RWPE1 (cell line): ENCODE data around the gene TCEAL1.
"Not testable (repeated sequence)": the region's sequence is repeated elsewhere in the genome, so short reads cannot be mapped to it uniquely, and the experiment has no call there.

Experiments
- CTCF ChIA-PET: fragments of 350-600 bp; sonication (Branson Sonifier 250); formaldehyde crosslinking; extraction: SDS; loops from one replicate; lab custom pipeline; 2021; lab: Yijun Ruan, JAX
- POLR2A ChIA-PET: fragments of 400-600 bp; formaldehyde crosslinking; extraction: SDS; loops from one replicate; lab custom pipeline; 2020; ENCODE audit warnings: antibody characterized with exemption; ENCODE audit not compliant: low non-redundant PET; lab: Yijun Ruan, JAX
- DNase-seq: peaks from one replicate; pipeline ENCODE4 v3.0.0; 2012; ENCODE audit warnings: low spot score
- H3K27ac ChIP-seq: fragments of 450-650 bp; 2 replicates; pipeline ENCODE4 v1.5.1; 2017
- TF ChIP-seq, protein P1 (sequence below): fragments of 450-650 bp; conservative IDR thresholded peaks from 2 replicates; pipeline ENCODE4 v1.5.1; 2017; ENCODE audit warnings: low read depth, mild to moderate bottlenecking

TCEAL1 gene

DNA sequence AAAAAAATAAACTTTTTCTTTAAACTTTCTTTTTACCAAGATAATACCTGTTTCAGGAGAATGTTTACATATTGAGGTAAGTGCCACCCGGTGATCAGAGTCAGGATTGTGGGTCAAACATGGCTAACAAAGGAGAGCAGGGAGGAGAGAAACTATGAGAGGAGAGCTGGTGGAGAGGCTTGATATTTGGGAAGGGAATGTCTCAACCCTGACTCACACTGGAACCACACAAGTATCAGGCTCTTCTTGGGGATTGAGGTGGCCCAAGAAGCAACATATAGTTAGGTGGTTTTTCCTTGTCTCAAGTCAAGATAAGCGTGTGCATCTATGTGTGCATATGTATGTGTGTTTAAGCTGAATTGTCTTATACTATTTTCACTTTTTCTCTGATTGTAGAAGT, 6.7 kb downstream of the TCEAL1 start:
- CTCF ChIA-PET: interaction anchor here (0.6 kb wide), 1 partner anchor 53 kb away, joined by 3 read pairs; no protein-coding TSS in a partner anchor
- no peak overlapping the region for H3K27ac ChIP-seq
- POLR2A ChIA-PET: no interaction called here
- no peak for DNase-seq
- TF ChIP-seq, protein P1, sequence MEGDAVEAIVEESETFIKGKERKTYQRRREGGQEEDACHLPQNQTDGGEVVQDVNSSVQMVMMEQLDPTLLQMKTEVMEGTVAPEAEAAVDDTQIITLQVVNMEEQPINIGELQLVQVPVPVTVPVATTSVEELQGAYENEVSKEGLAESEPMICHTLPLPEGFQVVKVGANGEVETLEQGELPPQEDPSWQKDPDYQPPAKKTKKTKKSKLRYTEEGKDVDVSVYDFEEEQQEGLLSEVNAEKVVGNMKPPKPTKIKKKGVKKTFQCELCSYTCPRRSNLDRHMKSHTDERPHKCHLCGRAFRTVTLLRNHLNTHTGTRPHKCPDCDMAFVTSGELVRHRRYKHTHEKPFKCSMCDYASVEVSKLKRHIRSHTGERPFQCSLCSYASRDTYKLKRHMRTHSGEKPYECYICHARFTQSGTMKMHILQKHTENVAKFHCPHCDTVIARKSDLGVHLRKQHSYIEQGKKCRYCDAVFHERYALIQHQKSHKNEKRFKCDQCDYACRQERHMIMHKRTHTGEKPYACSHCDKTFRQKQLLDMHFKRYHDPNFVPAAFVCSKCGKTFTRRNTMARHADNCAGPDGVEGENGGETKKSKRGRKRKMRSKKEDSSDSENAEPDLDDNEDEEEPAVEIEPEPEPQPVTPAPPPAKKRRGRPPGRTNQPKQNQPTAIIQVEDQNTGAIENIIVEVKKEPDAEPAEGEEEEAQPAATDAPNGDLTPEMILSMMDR: no peak

DNA sequence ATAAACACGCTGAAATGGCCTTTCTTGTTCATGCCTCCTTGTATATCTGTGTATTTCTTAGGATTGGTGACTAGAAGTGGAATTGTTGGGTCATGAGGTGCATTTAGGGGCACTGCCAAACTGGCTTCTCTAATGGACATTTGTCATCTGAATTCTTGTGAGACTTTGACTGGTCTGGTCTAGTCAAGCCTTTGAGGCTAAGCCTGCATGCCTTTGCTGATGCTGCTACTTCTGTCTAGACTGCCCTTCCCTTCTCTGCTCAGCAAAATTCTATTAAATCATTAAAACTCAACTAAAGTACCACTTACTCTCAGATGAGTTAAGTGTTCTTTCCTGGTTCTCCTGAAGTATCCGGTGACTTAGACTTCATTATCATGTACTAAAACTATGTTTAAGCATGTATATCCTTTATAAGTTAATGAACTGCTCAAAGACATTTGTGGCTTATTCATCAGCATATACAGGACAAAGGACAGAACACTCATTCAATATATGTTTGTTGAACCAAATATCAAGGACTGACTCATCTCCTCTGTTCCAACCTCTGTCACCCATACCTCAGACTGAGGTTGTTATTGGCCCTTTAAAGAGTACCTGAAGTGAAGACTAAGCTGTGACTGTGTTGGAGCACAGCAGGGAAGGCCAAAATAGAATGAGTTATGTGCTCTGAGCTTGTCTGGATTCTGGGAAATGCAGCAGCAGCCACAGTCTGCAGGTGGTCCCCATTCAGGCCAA, 9.0 kb downstream of the TCEAL1 start:
- no peak for DNase-seq
- ChIA-PET CTCF (no interaction called here), POLR2A (no interaction called here)
- TF ChIP-seq, protein P1: no peak
- H3K27ac ChIP-seq: no peak overlapping the region

DNA sequence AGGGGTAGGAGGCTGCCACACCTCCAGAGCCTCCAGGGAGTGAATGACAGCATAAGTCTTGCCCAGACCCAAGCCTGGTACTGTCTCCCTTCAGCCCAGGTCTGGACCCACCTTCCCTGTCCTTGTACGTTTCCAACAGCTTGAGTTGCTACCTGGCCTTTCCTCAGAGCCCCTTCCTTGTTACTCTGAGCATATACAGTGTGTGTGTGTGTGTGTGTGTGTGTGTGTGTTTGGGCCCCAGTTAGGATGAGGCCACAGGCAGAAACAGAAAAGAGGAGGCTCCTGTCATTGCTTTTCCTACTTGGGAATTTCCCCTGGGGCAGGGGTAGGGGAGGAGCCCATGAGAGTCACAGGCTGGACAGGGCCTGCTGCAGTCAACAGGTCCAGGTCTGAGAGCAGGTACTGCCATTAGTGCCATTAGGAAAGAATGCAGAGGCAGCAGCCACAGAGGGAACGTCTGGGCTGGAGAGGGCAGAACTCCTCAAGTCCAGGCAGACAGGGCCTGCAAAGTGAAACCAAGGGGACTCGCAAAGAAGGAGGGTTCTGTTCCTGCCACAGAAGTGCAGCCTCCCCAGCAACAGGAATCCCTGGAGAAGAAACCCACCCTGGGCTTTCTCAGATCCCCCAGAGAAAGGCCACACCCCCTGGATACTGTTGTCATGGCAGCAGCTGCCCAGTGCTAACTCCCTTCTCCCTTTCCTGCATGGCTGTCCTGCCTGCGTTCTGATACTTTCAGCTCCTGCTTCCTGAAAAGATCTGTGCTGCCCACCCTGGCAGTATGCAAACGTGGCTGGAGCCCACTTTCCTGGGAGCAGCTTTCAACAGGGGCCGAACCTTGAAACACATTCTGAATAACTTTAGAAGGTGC, 9.9 kb downstream of the TCEAL1 start:
- DNase-seq, H3K27ac ChIP-seq, CTCF ChIA-PET, POLR2A ChIA-PET: not testable (repeated sequence)

DNA sequence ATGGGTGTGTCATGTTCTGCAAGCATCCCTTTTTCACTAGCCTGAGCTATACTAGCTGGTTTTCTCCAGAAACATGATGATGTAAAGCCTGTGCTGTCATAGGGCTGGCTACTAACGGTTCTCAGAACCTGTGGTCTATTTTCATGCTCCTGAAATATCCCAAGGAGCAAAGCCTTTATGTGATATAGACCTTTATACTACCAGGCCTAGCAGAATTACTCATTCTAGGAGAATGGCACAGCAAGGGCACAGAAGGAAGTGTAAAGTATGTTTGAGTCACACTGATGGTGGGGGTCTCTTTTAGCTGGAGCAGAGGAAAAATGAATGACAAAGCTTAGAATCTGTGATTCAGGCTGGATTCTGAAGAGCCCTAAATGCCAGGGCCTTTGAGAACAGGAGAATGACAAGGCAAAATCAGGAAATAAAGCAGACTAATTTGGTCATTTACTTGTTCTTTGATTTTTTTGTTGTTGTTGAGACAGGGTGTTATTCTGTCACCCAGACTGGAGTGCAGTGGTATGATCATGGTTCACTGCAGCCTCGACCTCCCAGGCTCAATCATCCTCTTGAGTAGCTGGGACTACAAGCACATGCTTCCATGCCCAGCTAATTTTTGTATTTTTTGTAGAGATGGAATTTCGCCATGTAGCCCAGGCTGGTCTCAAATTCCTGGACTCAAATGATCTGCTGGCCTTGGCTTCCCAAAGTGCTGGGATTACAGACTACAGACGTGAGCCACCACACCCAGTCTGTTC, 11.8 kb downstream of the TCEAL1 start:
- POLR2A ChIA-PET: no interaction called here
- TF ChIP-seq, protein P1: no peak
- no peak for DNase-seq
- H3K27ac ChIP-seq: no peak overlapping the region
- CTCF ChIA-PET: no interaction called here

DNA sequence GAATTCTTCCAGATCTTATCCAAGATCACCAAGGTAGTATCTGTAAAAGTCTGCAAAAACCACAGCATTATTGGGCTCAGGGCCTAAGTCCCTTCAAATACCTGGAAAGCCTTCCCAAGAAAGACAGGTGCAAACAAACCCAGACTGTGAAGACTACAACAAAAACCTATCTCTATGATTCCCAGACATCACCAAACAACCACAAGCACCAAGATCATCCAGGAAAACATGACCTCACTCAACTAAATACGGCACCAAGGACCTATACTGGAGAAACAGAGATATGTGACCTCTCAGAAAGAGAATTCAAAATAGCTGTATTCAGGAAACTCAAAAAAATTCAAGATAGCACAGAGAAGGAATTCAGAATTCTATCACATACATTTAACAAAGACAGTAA, 15.3 kb downstream of the TCEAL1 start:
- TF ChIP-seq, protein P1: no peak
- no peak for DNase-seq
- ChIA-PET CTCF (no interaction called here), POLR2A (no interaction called here)
- no peak overlapping the region for H3K27ac ChIP-seq

DNA sequence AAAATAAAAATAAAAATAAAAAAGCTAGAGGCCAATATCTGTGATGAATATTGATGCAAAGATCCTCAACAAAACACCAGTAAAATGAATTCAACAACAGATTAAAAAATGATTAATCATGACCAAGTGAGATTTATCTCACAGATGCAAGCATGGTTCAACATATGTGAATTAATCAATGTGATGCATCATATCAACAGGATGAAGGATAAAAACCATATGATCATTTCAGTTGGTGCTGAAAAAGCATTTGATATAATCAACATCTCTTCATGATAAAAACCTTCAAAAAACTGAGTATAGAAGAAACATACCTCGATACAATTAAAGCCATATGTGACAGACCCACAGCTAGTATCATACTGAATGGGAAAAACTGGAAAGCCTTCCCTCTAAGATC, 18.9 kb downstream of the TCEAL1 start:
- DNase-seq: no peak
- ChIA-PET POLR2A (no interaction called here), CTCF (no interaction called here)
- TF ChIP-seq, protein P1: no peak
- H3K27ac ChIP-seq: no peak overlapping the region
